ENCODE measurements around the gene RAP1GAP2.

DNA sequence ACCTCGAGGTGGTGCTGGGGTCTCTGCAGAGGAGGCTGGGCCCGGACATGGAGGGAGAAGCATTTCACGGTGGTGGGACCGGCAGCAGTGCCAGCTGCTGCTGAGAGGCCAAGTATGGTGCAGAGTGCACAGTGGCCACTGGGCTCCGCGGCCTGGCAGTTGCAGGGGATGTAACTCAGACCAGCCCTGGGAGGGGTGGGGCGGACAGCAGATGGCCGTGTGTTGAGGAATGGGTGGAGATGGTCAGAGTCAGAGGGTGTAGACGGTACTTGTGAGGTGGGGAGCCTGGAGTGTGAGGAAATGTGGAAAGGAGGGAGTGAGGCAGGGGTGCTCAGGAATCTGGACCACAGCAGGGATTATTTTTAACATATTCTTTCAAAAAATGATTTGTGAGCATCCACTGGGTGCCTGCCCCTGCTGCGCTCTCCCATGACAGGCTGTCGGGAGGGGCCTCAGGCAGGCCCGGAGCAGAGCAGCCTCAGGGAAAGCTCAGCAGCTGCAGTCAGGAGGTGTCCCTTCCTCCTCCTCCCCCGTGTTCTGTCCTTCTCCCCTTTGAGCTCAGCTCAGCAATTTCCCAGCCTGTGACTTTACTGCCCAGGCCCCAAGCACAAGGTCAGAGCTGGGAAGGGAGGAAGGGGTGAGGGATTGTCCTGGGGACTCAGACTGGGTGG is 113.1 kb downstream of the RAP1GAP2 start:
- TF ChIP-seq, protein P1, sequence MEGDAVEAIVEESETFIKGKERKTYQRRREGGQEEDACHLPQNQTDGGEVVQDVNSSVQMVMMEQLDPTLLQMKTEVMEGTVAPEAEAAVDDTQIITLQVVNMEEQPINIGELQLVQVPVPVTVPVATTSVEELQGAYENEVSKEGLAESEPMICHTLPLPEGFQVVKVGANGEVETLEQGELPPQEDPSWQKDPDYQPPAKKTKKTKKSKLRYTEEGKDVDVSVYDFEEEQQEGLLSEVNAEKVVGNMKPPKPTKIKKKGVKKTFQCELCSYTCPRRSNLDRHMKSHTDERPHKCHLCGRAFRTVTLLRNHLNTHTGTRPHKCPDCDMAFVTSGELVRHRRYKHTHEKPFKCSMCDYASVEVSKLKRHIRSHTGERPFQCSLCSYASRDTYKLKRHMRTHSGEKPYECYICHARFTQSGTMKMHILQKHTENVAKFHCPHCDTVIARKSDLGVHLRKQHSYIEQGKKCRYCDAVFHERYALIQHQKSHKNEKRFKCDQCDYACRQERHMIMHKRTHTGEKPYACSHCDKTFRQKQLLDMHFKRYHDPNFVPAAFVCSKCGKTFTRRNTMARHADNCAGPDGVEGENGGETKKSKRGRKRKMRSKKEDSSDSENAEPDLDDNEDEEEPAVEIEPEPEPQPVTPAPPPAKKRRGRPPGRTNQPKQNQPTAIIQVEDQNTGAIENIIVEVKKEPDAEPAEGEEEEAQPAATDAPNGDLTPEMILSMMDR (IDR thresholded peaks at IDR 0.05; ENCODE audit: insufficient read depth, low read depth, low read length), result no peak
- TF ChIP-seq EZH2 (IDR thresholded peaks at IDR 0.05; ENCODE audit: insufficient read depth, low read length), result no peak
